HepG2 (cell line): ENCODE measurements around the gene INTS6. TPM values are rescaled to one million over a fixed set of nuclear protein-coding genes. Genes with fewer than 3 reads are reported as not detected.

ENCODE experiments used
- microRNA-seq: library from miRNA; unstranded; fragments of <30 nt; microRNA quantifications from one replicate; pipeline ENCODE4, GENCODE V29; 2020
- polyA plus RNA-seq, 8 experiments: library from polyadenylated mRNA; depleted of rRNA in 3 of 8; stranded (reverse) in 7 of 8; unstranded in 1 of 8; fragments of >200 nt; fragmentation: Illumina TruSeq in 4 of 8; extraction: Trizol in 4 of 8; gene quantifications; 2 replicates each; pipeline versions ENCODE4 v1.2.1 to v1.2.3, GENCODE V29; 2011 to 2016; ENCODE audit warnings: low read depth in 4 of 8, missing spikeins in 1 of 8, mixed read lengths in 1 of 8; ENCODE audit not compliant: insufficient read depth in 1 of 8
- small RNA-seq, 3 experiments: library from RNA; depleted of rRNA; stranded (forward); fragments of <200 nt; gene quantifications; one replicate each; pipeline ENCODE3, GENCODE V24; 2012; ENCODE audit warnings: low read depth in 2 of 3, low replicate concordance in 1 of 3; ENCODE audit not compliant: insufficient read length in 3 of 3, insufficient read depth in 2 of 3
- total RNA-seq, 5 experiments: library from RNA; depleted of rRNA; stranded (reverse); fragments of >200 nt; fragmentation: Illumina TruSeq; extraction: Trizol; gene quantifications; 2 replicates each; pipeline ENCODE4 v1.2.3, GENCODE V29; 2016; ENCODE audit warnings: low read depth in 1 of 5

INTS6 gene
- total and polyA plus RNA-seq, 2 of the 13 experiments (the other 11 are each of a cell fraction or from before 2014, with no cell fraction given): 27.9 to 38.4 TPM

Small RNA genes within 50 kb of the gene (microRNA-seq; reads per million reads assigned to microRNA genes)
- gene MIR5693: not detected

Small RNA genes within 50 kb of the gene (small RNA-seq; reads per million reads assigned to genes)
- gene MIR5693 (0 reads per million in 3 experiments), gene RN7SL320P (0 reads per million in 3 experiments), gene SNRPGP11 (0 reads per million in 3 experiments)

Other genes with a start within 250 kb of the INTS6 start
- not detected in 2 replicates for gene FAM124A, start 230.6 kb downstream of the INTS6 start, total RNA-seq (2016; rRNA removed; fragmentation: Illumina TruSeq; extraction: Trizol)
- not detected in 2 replicates for gene FAM124A, start 230.6 kb downstream of the INTS6 start, polyA plus RNA-seq (2011; rRNA removed)
- gene SERPINE3, start 113.3 kb downstream of the INTS6 start, total RNA-seq (2016; rRNA removed; fragmentation: Illumina TruSeq; extraction: Trizol): not detected in 2 replicates
- not detected in 2 replicates for gene SERPINE3, start 113.3 kb downstream of the INTS6 start, polyA plus RNA-seq (2011; rRNA removed)
- 16.4 and 22.6 TPM in 2 replicates for gene WDFY2, start 131.4 kb upstream of the INTS6 start, total RNA-seq (2016; rRNA removed; fragmentation: Illumina TruSeq; extraction: Trizol)
- 27.0 and 27.5 TPM in 2 replicates for gene WDFY2, start 131.4 kb upstream of the INTS6 start, polyA plus RNA-seq (2011; rRNA removed)